Measurements from ENCODE around the gene KCNJ11.

Gene KCNJ11

DNA sequence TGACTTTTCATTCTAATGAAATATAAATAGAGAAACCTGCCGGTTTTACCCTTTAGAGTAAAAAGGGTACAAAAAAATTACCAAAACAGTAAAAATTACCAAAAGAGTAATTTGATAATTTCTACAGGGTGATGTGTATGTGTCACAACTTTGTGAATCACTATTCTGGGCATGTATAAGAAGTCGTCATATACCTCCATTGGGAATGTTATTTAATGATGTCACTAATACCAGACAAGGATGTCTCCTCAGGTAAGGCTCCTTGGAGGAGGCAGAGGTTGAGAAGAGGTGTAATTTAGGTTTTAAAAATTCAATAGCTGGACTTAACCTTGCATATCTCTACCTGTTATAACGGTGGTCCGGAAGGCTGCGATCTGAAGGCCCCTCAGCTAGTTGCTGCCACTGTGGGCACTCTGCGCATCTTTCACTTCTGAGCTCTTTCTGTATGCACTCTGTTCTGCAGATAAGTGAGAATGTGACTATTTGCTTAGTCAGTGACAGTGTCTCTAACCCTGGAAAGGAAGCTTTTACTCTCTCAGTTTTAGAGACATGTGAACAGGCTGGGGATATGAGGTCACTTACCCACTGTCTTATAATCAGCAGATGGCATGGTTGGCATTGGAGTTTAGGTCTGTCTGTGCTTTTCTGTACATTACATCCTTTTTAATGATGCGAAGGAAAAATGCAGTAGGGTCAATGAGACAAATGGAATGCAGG is 37.8 kb downstream of the KCNJ11 start:
- TF ChIP-seq, protein P1, sequence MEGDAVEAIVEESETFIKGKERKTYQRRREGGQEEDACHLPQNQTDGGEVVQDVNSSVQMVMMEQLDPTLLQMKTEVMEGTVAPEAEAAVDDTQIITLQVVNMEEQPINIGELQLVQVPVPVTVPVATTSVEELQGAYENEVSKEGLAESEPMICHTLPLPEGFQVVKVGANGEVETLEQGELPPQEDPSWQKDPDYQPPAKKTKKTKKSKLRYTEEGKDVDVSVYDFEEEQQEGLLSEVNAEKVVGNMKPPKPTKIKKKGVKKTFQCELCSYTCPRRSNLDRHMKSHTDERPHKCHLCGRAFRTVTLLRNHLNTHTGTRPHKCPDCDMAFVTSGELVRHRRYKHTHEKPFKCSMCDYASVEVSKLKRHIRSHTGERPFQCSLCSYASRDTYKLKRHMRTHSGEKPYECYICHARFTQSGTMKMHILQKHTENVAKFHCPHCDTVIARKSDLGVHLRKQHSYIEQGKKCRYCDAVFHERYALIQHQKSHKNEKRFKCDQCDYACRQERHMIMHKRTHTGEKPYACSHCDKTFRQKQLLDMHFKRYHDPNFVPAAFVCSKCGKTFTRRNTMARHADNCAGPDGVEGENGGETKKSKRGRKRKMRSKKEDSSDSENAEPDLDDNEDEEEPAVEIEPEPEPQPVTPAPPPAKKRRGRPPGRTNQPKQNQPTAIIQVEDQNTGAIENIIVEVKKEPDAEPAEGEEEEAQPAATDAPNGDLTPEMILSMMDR (IDR thresholded peaks at IDR 0.05; ENCODE audit: low read depth, low read length) = no peak
- no peak overlapping the region for H3K4me3 ChIP-seq (ENCODE audit: low read depth, low read length)

DNA sequence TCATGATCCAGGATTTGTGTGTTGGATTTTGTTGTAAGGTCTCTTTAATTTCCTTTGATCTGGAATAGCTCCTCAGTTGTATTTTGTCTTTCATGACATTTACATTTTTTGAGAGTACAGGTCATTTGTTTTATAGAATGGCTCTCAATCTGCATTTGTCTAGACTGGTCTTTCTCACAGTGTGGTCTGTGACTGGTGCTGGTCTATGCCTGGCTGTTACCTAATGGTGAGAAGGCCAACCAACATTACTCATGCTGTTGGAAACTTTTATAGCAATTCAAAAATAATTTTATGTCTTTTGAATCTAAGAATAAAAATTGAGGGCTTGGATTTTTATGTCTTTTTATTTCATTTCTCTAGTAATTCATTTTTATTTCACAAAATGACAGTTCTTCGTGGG is 40.8 kb downstream of the KCNJ11 start:
- no peak overlapping the region for H3K4me3 ChIP-seq (ENCODE audit: low read depth, low read length)
- TF ChIP-seq, protein P1 (IDR thresholded peaks at IDR 0.05; ENCODE audit: low read depth, low read length) = no peak

DNA sequence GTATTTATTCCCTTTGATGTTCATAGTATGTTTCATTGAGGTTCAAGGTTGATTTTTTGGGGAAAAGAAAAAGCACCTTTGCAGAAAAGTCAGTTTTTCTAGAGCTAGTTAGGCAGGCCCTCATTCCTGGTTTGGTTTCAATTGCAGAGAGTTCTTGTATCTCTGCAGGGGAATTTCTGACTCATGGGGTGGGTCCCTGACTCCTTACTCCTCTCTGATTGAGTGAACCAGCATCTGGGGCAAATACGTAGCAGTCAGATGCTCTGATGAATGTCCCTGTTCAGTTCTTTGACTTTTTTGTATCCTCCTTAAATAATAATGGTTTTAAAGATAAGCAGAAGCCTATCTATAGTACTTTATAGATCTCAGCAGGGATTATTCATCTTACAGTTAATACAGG is 44.6 kb downstream of the KCNJ11 start:
- TF ChIP-seq, protein P1 (IDR thresholded peaks at IDR 0.05; ENCODE audit: low read depth, low read length) = no peak
- H3K4me3 ChIP-seq (ENCODE audit: low read depth, low read length) = no peak overlapping the region

DNA sequence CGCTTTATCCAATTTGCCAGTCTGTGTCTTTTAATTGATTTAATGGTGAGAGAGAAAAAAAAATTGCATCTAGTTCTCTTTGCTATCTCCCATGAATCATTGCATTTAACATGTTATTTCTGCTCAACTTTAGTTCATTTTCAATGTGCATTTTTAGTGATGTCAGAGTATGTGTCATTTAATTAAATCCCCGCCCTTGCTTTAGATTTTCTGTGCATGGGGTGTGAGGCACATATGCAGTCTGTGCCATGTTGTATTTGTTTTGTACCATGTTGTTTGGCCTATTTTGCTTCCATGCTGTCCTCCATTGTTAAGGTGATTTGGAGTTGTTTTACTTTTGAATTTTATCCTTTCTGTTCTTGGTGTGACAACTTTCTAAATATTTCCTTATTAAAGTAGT is 45.2 kb downstream of the KCNJ11 start:
- H3K4me3 ChIP-seq (ENCODE audit: low read depth, low read length) = no peak overlapping the region
- TF ChIP-seq, protein P1 (IDR thresholded peaks at IDR 0.05; ENCODE audit: low read depth, low read length) = no peak
